ENCODE data around the gene PHF5A. TPM values are rescaled to one million over a fixed set of nuclear protein-coding genes. Genes with fewer than 3 reads are reported as not detected.

The PHF5A gene
- total and polyA plus RNA-seq, 2 donors from 2014 or later, result 34.0 to 42.2 TPM

DNA sequence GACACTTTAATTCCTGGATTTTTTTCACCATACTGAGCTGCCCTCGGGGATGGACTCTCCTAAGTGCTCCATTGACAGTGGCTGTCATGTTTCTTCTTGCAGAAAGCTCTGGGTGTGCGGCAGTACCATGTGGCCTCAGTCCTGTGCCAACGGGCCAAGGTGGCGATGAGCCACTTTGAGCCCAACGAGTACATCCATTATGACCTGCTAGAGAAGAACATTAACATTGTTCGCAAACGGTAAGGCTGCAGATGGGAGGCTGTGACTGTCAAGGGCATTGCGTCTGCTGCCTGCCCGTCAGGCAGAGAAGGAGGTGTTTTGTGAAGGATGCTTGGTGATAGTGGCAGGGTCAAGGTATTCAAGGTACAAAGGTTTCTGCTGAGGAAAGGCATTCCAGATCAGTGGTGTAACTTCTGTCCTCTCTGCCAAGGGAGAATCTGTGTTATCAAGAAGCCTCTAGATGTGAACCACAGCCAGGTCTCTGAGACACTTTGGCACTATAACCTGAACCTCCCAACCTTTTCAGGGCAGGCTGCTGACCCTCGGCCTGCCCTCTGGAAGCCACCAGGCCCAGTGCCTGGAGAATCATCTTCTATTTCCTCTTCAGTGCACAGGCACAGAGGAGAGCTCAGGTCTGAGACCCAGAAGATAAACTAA lies 31.3 kb upstream of the PHF5A start:
- no peak overlapping the region for H3K4me3 ChIP-seq (ENCODE audit: low read length in 3 of 3)

DNA sequence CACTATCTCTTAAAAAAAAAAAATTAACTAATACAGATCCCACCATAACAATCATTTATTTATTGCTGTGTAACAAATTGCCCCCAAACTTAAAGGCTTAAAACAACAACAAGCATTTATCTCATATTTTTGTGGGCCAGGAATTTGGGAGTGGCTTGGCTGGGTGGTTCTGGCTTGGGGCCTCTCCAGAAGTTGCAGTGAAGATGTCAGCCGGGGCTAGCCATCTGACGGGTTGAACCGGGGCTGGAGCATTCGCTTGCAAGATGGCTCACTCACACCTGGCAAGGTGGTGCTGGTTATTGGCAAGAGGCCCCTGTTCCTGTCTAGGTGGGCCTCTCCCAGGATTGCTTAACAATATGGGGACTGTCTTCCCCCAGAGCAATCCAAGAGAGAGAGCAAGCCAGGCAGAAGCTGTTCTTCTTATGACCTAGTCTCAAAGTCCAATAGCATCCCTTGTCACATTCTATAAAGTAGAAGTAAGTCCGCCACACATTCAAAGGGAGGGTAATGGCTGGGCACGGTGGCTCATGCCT lies 29.9 kb upstream of the PHF5A start:
- FAIRE-seq, result no peak
- TF ChIP-seq, protein P1, sequence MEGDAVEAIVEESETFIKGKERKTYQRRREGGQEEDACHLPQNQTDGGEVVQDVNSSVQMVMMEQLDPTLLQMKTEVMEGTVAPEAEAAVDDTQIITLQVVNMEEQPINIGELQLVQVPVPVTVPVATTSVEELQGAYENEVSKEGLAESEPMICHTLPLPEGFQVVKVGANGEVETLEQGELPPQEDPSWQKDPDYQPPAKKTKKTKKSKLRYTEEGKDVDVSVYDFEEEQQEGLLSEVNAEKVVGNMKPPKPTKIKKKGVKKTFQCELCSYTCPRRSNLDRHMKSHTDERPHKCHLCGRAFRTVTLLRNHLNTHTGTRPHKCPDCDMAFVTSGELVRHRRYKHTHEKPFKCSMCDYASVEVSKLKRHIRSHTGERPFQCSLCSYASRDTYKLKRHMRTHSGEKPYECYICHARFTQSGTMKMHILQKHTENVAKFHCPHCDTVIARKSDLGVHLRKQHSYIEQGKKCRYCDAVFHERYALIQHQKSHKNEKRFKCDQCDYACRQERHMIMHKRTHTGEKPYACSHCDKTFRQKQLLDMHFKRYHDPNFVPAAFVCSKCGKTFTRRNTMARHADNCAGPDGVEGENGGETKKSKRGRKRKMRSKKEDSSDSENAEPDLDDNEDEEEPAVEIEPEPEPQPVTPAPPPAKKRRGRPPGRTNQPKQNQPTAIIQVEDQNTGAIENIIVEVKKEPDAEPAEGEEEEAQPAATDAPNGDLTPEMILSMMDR (IDR thresholded peaks at IDR 0.05; ENCODE audit: borderline replicate concordance, extremely low read depth, insufficient read depth), result no peak
- H3K27ac ChIP-seq (ENCODE audit: low read depth in 2 of 2, low read length in 2 of 2), result no peak overlapping the region

More for the DNA sequence above, 31.3 kb upstream of the PHF5A start:
- H3K27ac ChIP-seq (ENCODE audit: low read depth in 2 of 2, low read length in 2 of 2), result peak overlapping the region; percentile 0 to 33
- peak in 1 of 5 donors; percentile 21 for DNase-seq
- TF ChIP-seq, protein P1 (IDR thresholded peaks at IDR 0.05; ENCODE audit: borderline replicate concordance, extremely low read depth, insufficient read depth), result no peak
- peaks cover 0 to 16% (median 9%) of the 10 kb centered on the region in 3 donors for H3K4me1 ChIP-seq (ENCODE audit: control insufficient read depth in 2 of 3, insufficient read depth in 2 of 3, low read depth in 1 of 3, low read length in 3 of 3)
- peaks cover 5 to 22% (median 14%) of the 10 kb centered on the region in 3 donors for H3K36me3 ChIP-seq (ENCODE audit: control insufficient read depth in 2 of 3, insufficient read depth in 3 of 3, low read length in 3 of 3)
- H3K27me3 ChIP-seq (ENCODE audit: control insufficient read depth, insufficient read depth, low read length), result no peaks in the 10 kb centered on the region
- H3K9me3 ChIP-seq (ENCODE audit: control insufficient read depth in 2 of 3, insufficient read depth in 1 of 3, low read length in 3 of 3), result no peaks in the 10 kb centered on the region
- no peak for FAIRE-seq
- intact Hi-C loops (cut with DNase I), result no loop called here
- H3K9ac ChIP-seq (ENCODE audit: low read length in 3 of 3), result no peak overlapping the region

DNA sequence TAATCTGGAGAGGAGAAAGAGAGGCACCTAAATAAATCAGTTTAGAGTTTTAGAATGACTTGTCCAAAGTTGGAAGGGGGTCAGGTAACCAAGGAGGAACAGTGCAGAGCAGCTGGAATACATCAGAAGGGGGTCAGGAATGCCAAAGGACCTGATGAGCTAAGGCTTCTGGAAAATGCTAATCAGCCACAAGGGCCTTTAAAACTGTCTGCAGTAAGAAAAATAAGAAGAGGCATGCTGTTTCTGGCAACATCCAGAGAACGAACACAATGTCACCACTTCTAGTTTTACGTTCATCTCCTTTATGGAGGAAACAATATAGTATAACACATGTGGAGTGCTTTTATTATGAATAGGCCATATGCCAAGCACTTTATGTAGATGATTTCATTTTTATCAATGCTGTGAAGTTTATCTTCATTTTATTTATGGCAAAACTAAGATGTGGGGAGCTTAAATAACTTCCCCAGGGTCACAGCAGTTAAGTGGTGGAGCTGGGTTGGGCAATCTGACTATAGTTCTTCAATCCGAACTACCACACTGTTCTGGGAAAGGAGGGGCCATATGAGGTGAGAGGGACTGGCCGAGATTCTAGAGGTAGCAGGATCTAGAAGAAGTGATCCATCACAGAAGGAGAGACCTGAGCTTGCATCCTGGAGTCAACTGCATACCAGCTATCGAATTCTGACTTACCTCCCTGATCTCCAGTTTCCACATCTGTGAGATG lies 23.0 kb upstream of the PHF5A start:
- peaks cover 0 to 32% (median 16%) of the 10 kb centered on the region in 3 donors for H3K4me1 ChIP-seq (ENCODE audit: control insufficient read depth in 2 of 3, insufficient read depth in 2 of 3, low read depth in 1 of 3, low read length in 3 of 3)
- no peak overlapping the region for H3K4me3 ChIP-seq (ENCODE audit: low read length in 3 of 3)
- H3K27ac ChIP-seq (ENCODE audit: low read depth in 2 of 2, low read length in 2 of 2), result no peak overlapping the region
- intact Hi-C loops (cut with DNase I), result no loop called here
- H3K9ac ChIP-seq (ENCODE audit: low read length in 3 of 3), result peak overlapping the region in 1 of 3 donors; percentile 16
- TF ChIP-seq, protein P1 (IDR thresholded peaks at IDR 0.05; ENCODE audit: borderline replicate concordance, extremely low read depth, insufficient read depth), result no peak
- H3K36me3 ChIP-seq (ENCODE audit: control insufficient read depth in 2 of 3, insufficient read depth in 3 of 3, low read length in 3 of 3), result peaks cover 0 to under 1% (median 0%) of the 10 kb centered on the region in 3 donors
- H3K9me3 ChIP-seq (ENCODE audit: control insufficient read depth in 2 of 3, insufficient read depth in 1 of 3, low read length in 3 of 3), result no peaks in the 10 kb centered on the region
- H3K27me3 ChIP-seq (ENCODE audit: control insufficient read depth, insufficient read depth, low read length), result no peaks in the 10 kb centered on the region
- no peak for FAIRE-seq
- peak in 3 of 5 donors; percentile 37 to 77 (median 66) for DNase-seq

More for the DNA sequence above, 29.9 kb upstream of the PHF5A start:
- no peak for DNase-seq
- H3K9ac ChIP-seq (ENCODE audit: low read length in 3 of 3), result no peak overlapping the region
- no peaks in the 10 kb centered on the region for H3K27me3 ChIP-seq (ENCODE audit: control insufficient read depth, insufficient read depth, low read length)
- H3K4me3 ChIP-seq (ENCODE audit: low read length in 3 of 3), result no peak overlapping the region
- H3K9me3 ChIP-seq (ENCODE audit: control insufficient read depth in 2 of 3, insufficient read depth in 1 of 3, low read length in 3 of 3), result no peaks in the 10 kb centered on the region
- intact Hi-C loops (cut with DNase I), result no loop called here
- peaks cover 0 to 16% (median 9%) of the 10 kb centered on the region in 3 donors for H3K4me1 ChIP-seq (ENCODE audit: control insufficient read depth in 2 of 3, insufficient read depth in 2 of 3, low read depth in 1 of 3, low read length in 3 of 3)
- peaks cover 5 to 22% (median 14%) of the 10 kb centered on the region in 3 donors for H3K36me3 ChIP-seq (ENCODE audit: control insufficient read depth in 2 of 3, insufficient read depth in 3 of 3, low read length in 3 of 3)

Measured in kidney (tissue), 14 donors.